Parathyroid adenoma (tissue), 2 donors: ENCODE data around the gene PCSK6.

Source experiments
- H2AFZ ChIP-seq: fragments of 300-600 bp; sonication (generic); one replicate; pipeline ENCODE4 v1.7.0; 2017; ENCODE audit warnings: antibody characterized with exemption, mild to moderate bottlenecking
- H3K27ac ChIP-seq: fragments of 300-600 bp; sonication (generic); one replicate; pipeline ENCODE4 v1.7.0; 2017
- H3K27me3 ChIP-seq: fragments of 300-600 bp; sonication (generic); one replicate; pipeline ENCODE4 v1.7.0; 2017; ENCODE audit warnings: low read length; ENCODE audit not compliant: control insufficient read depth, insufficient read depth
- H3K36me3 ChIP-seq: fragments of 300-600 bp; sonication (generic); one replicate; pipeline ENCODE4 v1.7.0; 2017; ENCODE audit warnings: low read length; ENCODE audit not compliant: control insufficient read depth, insufficient read depth
- H3K4me1 ChIP-seq: fragments of 300-600 bp; sonication (generic); one replicate; pipeline ENCODE4 v1.7.0; 2017; ENCODE audit warnings: control low read depth
- H3K4me2 ChIP-seq: fragments of 300-600 bp; sonication (generic); one replicate; pipeline ENCODE4 v1.7.0; 2017; ENCODE audit warnings: low read length
- H3K4me3 ChIP-seq: fragments of 300-600 bp; sonication (generic); one replicate; pipeline ENCODE4 v1.7.0; 2017; ENCODE audit warnings: low read depth, low read length
- H3K79me2 ChIP-seq: fragments of 300-600 bp; sonication (generic); one replicate; pipeline ENCODE4 v1.7.0; 2017; ENCODE audit warnings: control low read depth
- H3K9ac ChIP-seq: fragments of 300-600 bp; sonication (generic); one replicate; pipeline ENCODE4 v1.7.0; 2017; ENCODE audit warnings: mild to moderate bottlenecking
- H3K9me3 ChIP-seq: fragments of 300-600 bp; sonication (generic); one replicate; pipeline ENCODE4 v1.7.0; 2017; ENCODE audit warnings: low read length; ENCODE audit not compliant: control insufficient read depth
- TF ChIP-seq, protein P1 (sequence below): fragments of 300-600 bp; sonication (generic); IDR thresholded peaks from one replicate; pipeline ENCODE4 v1.7.0; 2017; ENCODE audit warnings: antibody characterized with exemption, mild to moderate bottlenecking
- donor health status: primary hyperparathyroidism.

Gene PCSK6

DNA sequence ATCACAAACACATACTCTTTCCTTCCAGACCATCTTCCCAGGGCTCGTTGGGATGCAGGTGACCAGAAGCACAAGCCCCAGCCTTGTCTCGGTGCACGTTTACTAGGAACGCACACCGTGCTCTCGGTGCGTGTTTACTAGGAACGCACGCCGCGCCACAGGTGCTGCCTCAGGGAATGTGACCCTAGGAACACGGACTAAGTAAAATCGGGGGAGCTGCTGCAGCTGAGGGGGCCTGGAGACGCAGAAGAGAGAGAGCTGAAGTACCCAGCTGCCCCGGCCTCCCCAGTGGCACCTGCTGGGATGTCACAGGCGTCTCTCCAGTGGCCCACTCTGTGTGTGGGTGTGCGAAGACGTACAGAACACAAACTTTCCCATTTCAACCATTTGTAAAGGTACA is 103.5 kb downstream of the PCSK6 start:
- TF ChIP-seq, protein P1, sequence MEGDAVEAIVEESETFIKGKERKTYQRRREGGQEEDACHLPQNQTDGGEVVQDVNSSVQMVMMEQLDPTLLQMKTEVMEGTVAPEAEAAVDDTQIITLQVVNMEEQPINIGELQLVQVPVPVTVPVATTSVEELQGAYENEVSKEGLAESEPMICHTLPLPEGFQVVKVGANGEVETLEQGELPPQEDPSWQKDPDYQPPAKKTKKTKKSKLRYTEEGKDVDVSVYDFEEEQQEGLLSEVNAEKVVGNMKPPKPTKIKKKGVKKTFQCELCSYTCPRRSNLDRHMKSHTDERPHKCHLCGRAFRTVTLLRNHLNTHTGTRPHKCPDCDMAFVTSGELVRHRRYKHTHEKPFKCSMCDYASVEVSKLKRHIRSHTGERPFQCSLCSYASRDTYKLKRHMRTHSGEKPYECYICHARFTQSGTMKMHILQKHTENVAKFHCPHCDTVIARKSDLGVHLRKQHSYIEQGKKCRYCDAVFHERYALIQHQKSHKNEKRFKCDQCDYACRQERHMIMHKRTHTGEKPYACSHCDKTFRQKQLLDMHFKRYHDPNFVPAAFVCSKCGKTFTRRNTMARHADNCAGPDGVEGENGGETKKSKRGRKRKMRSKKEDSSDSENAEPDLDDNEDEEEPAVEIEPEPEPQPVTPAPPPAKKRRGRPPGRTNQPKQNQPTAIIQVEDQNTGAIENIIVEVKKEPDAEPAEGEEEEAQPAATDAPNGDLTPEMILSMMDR = no peak
- Histone ChIP-seq H3K79me2 (no peaks in the 10 kb centered on the region), H3K9me3 (no peaks in the 10 kb centered on the region), H3K4me2 (no peak overlapping the region), H2AFZ (no peak overlapping the region), H3K27ac (no peak overlapping the region), H3K27me3 (no peaks in the 10 kb centered on the region), H3K4me1 (no peaks in the 10 kb centered on the region), H3K36me3 (no peaks in the 10 kb centered on the region), H3K4me3 (no peak overlapping the region), H3K9ac (no peak overlapping the region)

DNA sequence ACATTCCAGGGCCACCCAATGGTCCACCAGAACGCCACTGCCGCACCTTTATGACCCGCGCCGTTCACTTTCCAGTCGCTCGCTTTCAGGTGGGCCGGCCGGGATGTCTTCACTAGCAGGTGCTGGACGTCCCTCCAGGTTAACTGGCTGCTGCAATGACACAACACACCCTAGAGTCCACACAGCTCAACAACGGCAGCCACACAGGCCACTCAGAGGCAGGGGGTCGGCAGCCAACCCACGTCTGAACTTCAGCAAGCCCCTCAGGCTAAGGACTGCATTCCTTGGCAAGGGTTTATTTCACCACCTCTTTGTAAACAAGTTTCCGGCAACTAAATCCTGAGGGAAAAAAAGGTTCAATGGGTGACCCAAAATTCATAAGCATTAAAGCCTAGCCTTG is 105.2 kb downstream of the PCSK6 start:
- no peaks in the 10 kb centered on the region for H3K9me3 ChIP-seq
- H2AFZ ChIP-seq = no peak overlapping the region
- no peak overlapping the region for H3K27ac ChIP-seq
- H3K9ac ChIP-seq = no peak overlapping the region
- TF ChIP-seq, protein P1 = no peak
- H3K4me3 ChIP-seq = no peak overlapping the region
- H3K79me2 ChIP-seq = no peaks in the 10 kb centered on the region
- no peak overlapping the region for H3K4me2 ChIP-seq
- H3K27me3 ChIP-seq = no peaks in the 10 kb centered on the region
- H3K36me3 ChIP-seq = no peaks in the 10 kb centered on the region
- no peaks in the 10 kb centered on the region for H3K4me1 ChIP-seq

DNA sequence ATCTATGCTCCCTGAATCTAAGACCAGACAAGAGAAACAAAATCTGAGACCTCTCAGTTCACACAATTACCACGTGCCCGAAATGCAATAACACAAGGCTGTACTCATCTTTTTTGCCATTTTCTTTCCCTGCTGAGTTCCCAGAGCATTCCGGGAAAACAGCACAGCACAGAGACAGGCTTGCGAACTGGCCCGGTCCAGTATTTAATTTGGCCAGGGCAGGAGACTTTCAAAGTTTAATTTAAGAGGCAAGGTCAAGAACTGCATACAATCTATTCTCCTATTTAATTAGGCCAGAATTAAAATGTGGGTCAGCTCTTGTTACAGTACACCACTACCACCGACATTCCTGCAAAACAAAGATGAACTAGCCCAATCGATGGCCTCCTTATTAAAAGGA is 107.0 kb downstream of the PCSK6 start:
- no peaks in the 10 kb centered on the region for H3K9me3 ChIP-seq
- H3K27ac ChIP-seq = no peak overlapping the region
- H3K9ac ChIP-seq = no peak overlapping the region
- no peaks in the 10 kb centered on the region for H3K4me1 ChIP-seq
- no peak overlapping the region for H2AFZ ChIP-seq
- H3K4me2 ChIP-seq = no peak overlapping the region
- H3K4me3 ChIP-seq = no peak overlapping the region
- no peaks in the 10 kb centered on the region for H3K79me2 ChIP-seq
- no peaks in the 10 kb centered on the region for H3K27me3 ChIP-seq
- H3K36me3 ChIP-seq = no peaks in the 10 kb centered on the region
- TF ChIP-seq, protein P1 = no peak

DNA sequence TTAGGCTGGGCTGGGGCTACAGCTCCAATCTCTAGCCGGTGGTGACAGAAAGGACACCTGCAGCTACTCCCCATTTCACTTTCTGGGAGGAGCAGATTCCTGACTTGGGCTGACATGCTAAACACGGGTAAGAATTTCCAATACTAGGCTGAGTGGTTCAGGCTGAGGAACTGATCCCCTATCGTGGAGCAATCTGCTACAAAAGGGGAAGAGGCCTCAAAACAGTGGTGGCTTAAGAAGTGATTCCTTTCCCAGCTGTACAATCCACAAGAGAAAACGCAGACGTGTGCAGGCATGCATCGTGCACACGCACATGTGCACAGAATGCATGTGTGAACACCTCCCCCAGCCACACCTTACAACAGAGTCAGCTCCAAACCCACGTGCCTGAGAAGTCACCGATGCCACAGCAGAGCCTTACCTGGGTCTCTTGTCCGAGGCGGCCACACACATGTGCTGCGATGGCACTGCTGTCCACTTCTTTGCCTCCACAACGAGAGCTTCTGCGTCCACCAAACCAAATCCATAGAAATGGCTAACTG is 107.8 kb downstream of the PCSK6 start:
- TF ChIP-seq, protein P1 = no peak
- no peaks in the 10 kb centered on the region for H3K79me2 ChIP-seq
- no peak overlapping the region for H3K4me3 ChIP-seq
- H3K36me3 ChIP-seq = no peaks in the 10 kb centered on the region
- no peak overlapping the region for H3K4me2 ChIP-seq
- H3K9me3 ChIP-seq = no peaks in the 10 kb centered on the region
- H2AFZ ChIP-seq = no peak overlapping the region
- H3K27ac ChIP-seq = no peak overlapping the region
- H3K9ac ChIP-seq = no peak overlapping the region
- no peaks in the 10 kb centered on the region for H3K4me1 ChIP-seq
- H3K27me3 ChIP-seq = no peaks in the 10 kb centered on the region

DNA sequence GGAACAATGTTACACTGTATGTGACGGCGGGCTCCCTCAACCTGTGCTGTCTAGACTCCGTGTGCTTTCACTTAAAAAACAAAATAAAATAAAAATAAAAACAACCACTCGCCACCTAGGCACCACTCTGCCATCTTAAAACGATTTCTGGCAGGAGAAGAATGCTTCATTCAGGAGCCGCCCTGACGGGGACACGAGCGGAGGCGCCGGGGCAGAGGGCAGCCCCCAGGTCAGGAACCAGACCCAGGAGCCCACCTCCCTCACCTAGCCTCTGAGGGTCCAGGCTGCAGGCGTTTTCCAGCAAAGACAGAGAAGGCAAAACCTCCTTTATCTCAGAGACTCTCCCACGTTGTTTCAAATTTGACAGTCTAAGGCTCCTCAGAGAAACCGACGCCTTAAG is 109.4 kb downstream of the PCSK6 start:
- no peak overlapping the region for H3K27ac ChIP-seq
- H3K9me3 ChIP-seq = no peaks in the 10 kb centered on the region
- TF ChIP-seq, protein P1 = no peak
- no peaks in the 10 kb centered on the region for H3K79me2 ChIP-seq
- no peak overlapping the region for H3K9ac ChIP-seq
- no peak overlapping the region for H2AFZ ChIP-seq
- no peaks in the 10 kb centered on the region for H3K27me3 ChIP-seq
- H3K4me1 ChIP-seq = no peaks in the 10 kb centered on the region
- H3K4me2 ChIP-seq = no peak overlapping the region
- H3K4me3 ChIP-seq = no peak overlapping the region
- no peaks in the 10 kb centered on the region for H3K36me3 ChIP-seq
